ENCODE results near the gene CNIH1.

The CNIH1 gene

GRCh38 chr14:54487771-54488170, 46.6 kb upstream of the CNIH1 start:
- no peaks in the 10 kb centered on the region for H3K27me3 ChIP-seq (ENCODE audit: control insufficient read depth, low read length)
- H3K36me3 ChIP-seq (ENCODE audit: control insufficient read depth, low read length) = peaks cover 21% of the 10 kb centered on the region
- peak overlapping the region; percentile 98 for H3K4me3 ChIP-seq (ENCODE audit: low read length)
- TF ChIP-seq EZH2phosphoT487 (IDR thresholded peaks at IDR 0.05; ENCODE audit: borderline replicate concordance, low read length) (no peak), CTCF (IDR thresholded peaks at IDR 0.05; ENCODE audit: low read depth, low read length, poor library complexity, severe bottlenecking) (no peak)
- no peaks in the 10 kb centered on the region for H4K20me1 ChIP-seq (ENCODE audit: control insufficient read depth, insufficient read depth, low read depth, low read length)
- peak overlapping the region; percentile 69 for H3K27ac ChIP-seq (ENCODE audit: low read depth, low read length)
- H3K9me3 ChIP-seq (ENCODE audit: control insufficient read depth, insufficient read depth, low read length) = no peaks in the 10 kb centered on the region
- H3K4me1 ChIP-seq (ENCODE audit: control insufficient read depth, low read length) = peaks cover 60% of the 10 kb centered on the region
- H3K4me2 ChIP-seq (ENCODE audit: low read length) = peak overlapping the region; percentile 88
- H3K79me2 ChIP-seq (ENCODE audit: control insufficient read depth, low read length) = peaks cover 73% of the 10 kb centered on the region
- no peaks in the 10 kb centered on the region for H3K9me2 ChIP-seq (replicated peaks; ENCODE audit: control insufficient read depth, low read length)
- H3F3A ChIP-seq (ENCODE audit: control insufficient read depth, insufficient read depth) = peaks cover 29% of the 10 kb centered on the region

- peaks cover 31% of the 10 kb centered on the region for H3F3A ChIP-seq (ENCODE audit: control insufficient read depth, insufficient read depth)
- peaks cover 84% of the 10 kb centered on the region for H3K79me2 ChIP-seq (ENCODE audit: control insufficient read depth, low read length)
- H3K4me2 ChIP-seq (ENCODE audit: low read length) = peak overlapping the region; percentile 56
- no peaks in the 10 kb centered on the region for H3K27me3 ChIP-seq (ENCODE audit: control insufficient read depth, low read length)
- peaks cover 71% of the 10 kb centered on the region for H3K4me1 ChIP-seq (ENCODE audit: control insufficient read depth, low read length)
- H3K9me2 ChIP-seq (replicated peaks; ENCODE audit: control insufficient read depth, low read length) = no peaks in the 10 kb centered on the region
- no peaks in the 10 kb centered on the region for H3K9me3 ChIP-seq (ENCODE audit: control insufficient read depth, insufficient read depth, low read length)
- H4K20me1 ChIP-seq (ENCODE audit: control insufficient read depth, insufficient read depth, low read depth, low read length) = no peaks in the 10 kb centered on the region
- H3K4me3 ChIP-seq (ENCODE audit: low read length) = peak overlapping the region; percentile 77
- peak overlapping the region; percentile 45 for H3K27ac ChIP-seq (ENCODE audit: low read depth, low read length)
- H3K36me3 ChIP-seq (ENCODE audit: control insufficient read depth, low read length) = peaks cover 32% of the 10 kb centered on the region
- no peak for TF ChIP-seq EZH2phosphoT487 (IDR thresholded peaks at IDR 0.05; ENCODE audit: borderline replicate concordance, low read length)
- TF ChIP-seq CTCF (IDR thresholded peaks at IDR 0.05; ENCODE audit: low read depth, low read length, poor library complexity, severe bottlenecking) = no peak
Measured at GRCh38 chr14:54486685-54487084, 45.5 kb upstream of the CNIH1 start.

- H3K4me1 ChIP-seq (ENCODE audit: control insufficient read depth, low read length) = peaks cover 77% of the 10 kb centered on the region
- peak overlapping the region; percentile 77 for H3K4me3 ChIP-seq (ENCODE audit: low read length)
- no peaks in the 10 kb centered on the region for H3K27me3 ChIP-seq (ENCODE audit: control insufficient read depth, low read length)
- no peaks in the 10 kb centered on the region for H3K9me3 ChIP-seq (ENCODE audit: control insufficient read depth, insufficient read depth, low read length)
- H3K27ac ChIP-seq (ENCODE audit: low read depth, low read length) = peak overlapping the region; percentile 96
- peaks cover 30% of the 10 kb centered on the region for H3F3A ChIP-seq (ENCODE audit: control insufficient read depth, insufficient read depth)
- H4K20me1 ChIP-seq (ENCODE audit: control insufficient read depth, insufficient read depth, low read depth, low read length) = no peaks in the 10 kb centered on the region
- TF ChIP-seq CTCF (IDR thresholded peaks at IDR 0.05; ENCODE audit: low read depth, low read length, poor library complexity, severe bottlenecking) (no peak), EZH2phosphoT487 (IDR thresholded peaks at IDR 0.05; ENCODE audit: borderline replicate concordance, low read length) (no peak)
- H3K9me2 ChIP-seq (replicated peaks; ENCODE audit: control insufficient read depth, low read length) = no peaks in the 10 kb centered on the region
- H3K4me2 ChIP-seq (ENCODE audit: low read length) = peak overlapping the region; percentile 92
- H3K79me2 ChIP-seq (ENCODE audit: control insufficient read depth, low read length) = peaks cover 82% of the 10 kb centered on the region
- H3K36me3 ChIP-seq (ENCODE audit: control insufficient read depth, low read length) = peaks cover 57% of the 10 kb centered on the region
Measured at GRCh38 chr14:54483846-54484245, 42.7 kb upstream of the CNIH1 start.

Data from DOHH2 (cell line).